GM10266 (cell line): ENCODE results near the gene ADARB1.
A peak's percentile ranks its signal among the peaks of the same experiment; 100 is the strongest.

Experiments used
- DNase-seq: peaks from one replicate; pipeline ENCODE4 v3.0.0; 2012; ENCODE audit errors: extremely low spot score
- TF ChIP-seq, protein P1 (sequence below): IDR thresholded peaks from 2 replicates; pipeline ENCODE4 v1.5.1; 2012; ENCODE audit warnings: mild to moderate bottlenecking, low read depth; ENCODE audit not compliant: control insufficient read depth, insufficient read depth; ENCODE audit errors: missing control alignments

Gene ADARB1

DNA sequence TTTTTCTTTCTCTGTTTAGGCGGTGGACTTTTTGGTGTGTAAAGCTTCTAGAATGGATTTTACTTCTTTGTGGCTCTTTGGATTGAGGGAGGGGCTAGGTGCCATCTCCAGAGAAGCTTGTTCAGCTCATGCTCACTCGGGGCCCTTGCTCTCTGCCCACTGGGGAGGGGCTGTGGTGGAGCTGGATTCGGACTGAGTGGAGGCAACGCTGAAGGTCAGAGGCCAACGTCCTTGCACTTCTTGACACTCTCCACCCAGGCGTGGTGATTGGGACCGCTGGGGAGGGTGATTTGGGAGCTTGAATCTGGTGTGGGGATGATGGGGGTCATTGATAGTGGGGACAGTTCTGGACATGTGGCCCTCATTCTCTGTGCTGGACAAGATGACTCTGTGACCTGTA lies 52.6 kb downstream of the ADARB1 start:
- TF ChIP-seq, protein P1, sequence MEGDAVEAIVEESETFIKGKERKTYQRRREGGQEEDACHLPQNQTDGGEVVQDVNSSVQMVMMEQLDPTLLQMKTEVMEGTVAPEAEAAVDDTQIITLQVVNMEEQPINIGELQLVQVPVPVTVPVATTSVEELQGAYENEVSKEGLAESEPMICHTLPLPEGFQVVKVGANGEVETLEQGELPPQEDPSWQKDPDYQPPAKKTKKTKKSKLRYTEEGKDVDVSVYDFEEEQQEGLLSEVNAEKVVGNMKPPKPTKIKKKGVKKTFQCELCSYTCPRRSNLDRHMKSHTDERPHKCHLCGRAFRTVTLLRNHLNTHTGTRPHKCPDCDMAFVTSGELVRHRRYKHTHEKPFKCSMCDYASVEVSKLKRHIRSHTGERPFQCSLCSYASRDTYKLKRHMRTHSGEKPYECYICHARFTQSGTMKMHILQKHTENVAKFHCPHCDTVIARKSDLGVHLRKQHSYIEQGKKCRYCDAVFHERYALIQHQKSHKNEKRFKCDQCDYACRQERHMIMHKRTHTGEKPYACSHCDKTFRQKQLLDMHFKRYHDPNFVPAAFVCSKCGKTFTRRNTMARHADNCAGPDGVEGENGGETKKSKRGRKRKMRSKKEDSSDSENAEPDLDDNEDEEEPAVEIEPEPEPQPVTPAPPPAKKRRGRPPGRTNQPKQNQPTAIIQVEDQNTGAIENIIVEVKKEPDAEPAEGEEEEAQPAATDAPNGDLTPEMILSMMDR, result no peak

DNA sequence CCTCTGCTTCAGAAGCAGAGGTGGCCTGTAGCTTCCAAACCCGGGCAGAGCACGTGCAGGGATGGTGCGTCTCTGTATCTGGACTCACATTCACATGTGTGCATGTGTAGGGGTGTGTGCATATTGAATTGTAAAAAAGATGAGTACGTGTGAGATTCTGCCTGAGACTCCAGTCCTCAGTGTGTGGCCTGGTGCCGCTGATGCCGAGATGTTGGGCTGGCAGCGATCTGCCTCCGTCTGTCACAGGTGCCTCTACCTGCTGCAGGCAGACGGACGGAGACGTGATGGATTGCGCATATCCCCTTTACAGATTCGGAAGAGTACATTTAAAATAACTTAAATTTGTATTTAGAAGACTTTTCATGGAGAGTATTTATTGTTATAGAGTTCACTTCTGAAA lies 53.6 kb downstream of the ADARB1 start:
- DNase-seq, result no peak
- TF ChIP-seq, protein P1, result no peak

More for the DNA sequence above, 52.6 kb downstream of the ADARB1 start:
- no peak for DNase-seq

DNA sequence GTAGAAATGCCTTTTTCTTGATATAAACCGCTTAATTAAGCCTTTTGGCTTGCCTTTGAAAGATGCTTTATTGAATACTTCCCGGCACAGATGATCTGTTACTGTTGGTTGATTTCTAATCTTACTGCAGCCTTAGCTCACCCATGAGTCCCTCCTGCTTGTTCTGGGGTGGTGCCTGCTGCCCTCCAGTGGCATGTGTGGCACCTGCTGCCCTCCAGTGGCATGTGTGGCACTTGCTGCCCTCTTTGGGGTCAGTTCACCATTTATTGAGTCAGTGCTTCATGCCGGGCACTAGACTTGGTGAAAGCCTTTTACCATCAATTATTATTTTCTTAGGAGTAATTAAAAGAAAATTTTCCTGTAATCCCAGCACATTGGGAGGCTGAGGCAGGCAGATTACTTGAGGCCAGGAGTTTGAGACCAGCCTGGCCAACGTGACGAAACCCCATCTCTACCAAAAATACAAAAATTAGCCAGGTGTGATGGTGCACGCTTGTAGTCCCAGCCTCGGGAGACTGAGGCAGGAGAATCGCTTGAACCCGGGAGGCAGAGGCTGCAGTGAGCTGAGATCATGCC lies 54.3 kb downstream of the ADARB1 start:
- TF ChIP-seq, protein P1, result peak; percentile 94
- peak; percentile 74 for DNase-seq

DNA sequence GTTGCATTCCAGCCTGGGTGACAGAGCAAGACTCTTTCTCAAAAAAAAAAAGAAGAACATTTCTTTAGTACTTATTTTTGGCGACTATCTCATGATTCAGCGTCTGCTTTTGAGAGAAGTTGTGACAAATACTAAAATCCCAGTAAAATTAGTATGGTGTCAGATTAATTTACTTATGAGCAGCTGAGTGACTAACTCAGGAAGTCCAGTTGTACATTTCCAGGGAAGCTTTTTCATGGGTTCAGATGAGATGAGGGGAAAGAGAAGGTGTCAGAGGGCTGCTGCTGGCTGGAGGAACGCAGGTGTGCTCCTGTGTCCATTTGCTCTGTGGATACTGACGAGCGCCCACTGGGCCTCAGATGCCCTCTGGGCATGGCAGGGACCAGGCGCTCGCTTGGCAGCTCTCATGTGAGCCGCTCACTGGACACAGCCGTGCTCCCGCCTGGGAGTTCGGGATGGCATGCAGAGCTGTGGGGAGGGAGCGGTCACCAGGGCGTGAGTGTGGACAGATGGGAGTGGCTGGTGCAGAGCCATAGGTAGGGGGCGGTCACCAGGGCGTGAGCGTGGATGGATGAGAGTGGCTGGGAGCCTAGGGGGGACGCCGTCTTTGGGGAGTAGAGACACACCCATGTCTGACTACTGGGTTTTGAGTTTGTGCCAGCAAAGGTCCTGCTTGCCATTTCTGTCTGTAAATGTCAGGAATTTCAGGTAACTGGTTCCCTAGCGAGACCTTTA lies 55.0 kb downstream of the ADARB1 start:
- TF ChIP-seq, protein P1, result no peak
- DNase-seq, result no peak

DNA sequence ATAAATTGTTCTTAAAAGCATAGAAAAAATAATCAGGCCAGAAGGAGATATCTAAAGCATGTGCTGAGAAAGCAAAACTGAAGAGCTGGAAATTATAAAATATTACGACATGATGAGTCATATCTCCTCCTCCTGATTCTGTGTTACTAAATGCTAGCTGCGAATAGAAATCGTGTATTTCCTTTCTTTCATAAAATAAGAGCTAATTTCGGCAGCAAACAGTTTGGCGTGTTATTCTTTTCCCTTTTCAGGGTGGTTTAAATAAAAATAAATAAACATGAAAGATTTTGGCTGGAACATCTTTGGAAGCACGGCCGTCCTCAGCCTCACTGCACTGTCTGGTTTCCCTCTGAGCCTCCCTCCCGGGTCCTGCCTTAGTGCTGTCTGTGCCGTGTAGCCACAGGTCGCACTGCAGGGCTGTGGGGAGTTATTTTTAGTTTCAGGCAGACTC lies 56.0 kb downstream of the ADARB1 start:
- no peak for DNase-seq
- TF ChIP-seq, protein P1, result no peak

DNA sequence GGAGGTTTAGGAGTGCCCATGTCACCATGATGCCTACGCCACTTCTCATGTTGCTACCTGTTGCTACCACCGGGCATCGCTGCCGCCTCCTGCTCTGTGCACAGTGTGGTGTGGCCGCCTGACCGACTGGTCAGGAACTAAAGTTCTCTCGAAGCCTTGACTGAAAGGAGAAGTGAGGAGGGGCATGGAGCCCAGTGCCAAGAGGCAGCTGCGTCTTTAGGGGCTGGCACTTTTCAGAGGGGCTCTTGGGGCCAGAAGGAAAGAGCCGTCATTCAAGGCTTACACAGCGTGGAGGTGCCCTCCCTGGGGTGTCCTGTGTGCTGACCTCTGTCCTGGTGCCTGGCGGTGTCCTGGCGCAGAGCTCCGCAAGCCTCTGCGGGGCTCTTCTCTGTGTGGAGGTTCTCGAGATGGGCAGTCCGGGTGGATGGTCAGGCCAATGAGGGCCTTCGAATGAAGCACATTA lies 57.2 kb downstream of the ADARB1 start:
- TF ChIP-seq, protein P1, result no peak
- no peak for DNase-seq
